Frontal cortex (tissue), 4 donors: ENCODE results near the gene SMIM5. TPM values are rescaled to one million over a fixed set of nuclear protein-coding genes. Genes with fewer than 3 reads are reported as not detected.
A peak's percentile ranks its signal among the peaks of the same experiment; 100 is the strongest.
"Not testable (repeated sequence)": the region's sequence is repeated elsewhere in the genome, so short reads cannot be mapped to it uniquely, and the experiment has no call there.

Source experiments
- DNase-seq, 2 donors: peaks; one replicate each; pipeline ENCODE4 v3.0.0; 2012; ENCODE audit warnings: low spot score in 2 of 2
- FAIRE-seq: peaks from 2 replicates; lab custom pipeline; 2012; peaks lifted over from hg19 to GRCh38; lab: Jason Lieb, UNC
- total RNA-seq: library from RNA; depleted of rRNA; stranded (reverse); fragments of >200 nt; gene quantifications from one replicate; pipeline ENCODE4 v1.2.3, GENCODE V29; 2014
- donor health status: control.
- donor health status: control.
- donor health status: control.

SMIM5 gene
- total RNA-seq, 1 donor from 2014 or later: under 0.01 TPM

- no peak for DNase-seq
- no peak for FAIRE-seq
These were observed 3.3 kb downstream of the SMIM5 start for GRCh38 chr17:75636381-75637142.

GRCh38 chr17:75637143-75637538 lies 3.9 kb downstream of the SMIM5 start:
- FAIRE-seq (no peak), DNase-seq (peak in 1 of 2 donors; percentile 12)

- FAIRE-seq: no peak
- no peak for DNase-seq
These were observed 4.3 kb downstream of the SMIM5 start for GRCh38 chr17:75637551-75637950.

- not testable (repeated sequence) for FAIRE-seq, DNase-seq
These were observed 4.8 kb downstream of the SMIM5 start for GRCh38 chr17:75638039-75638438.

GRCh38 chr17:75638893-75639292 lies 5.7 kb downstream of the SMIM5 start:
- no peak for DNase-seq
- no peak for FAIRE-seq

- DNase-seq (no peak), FAIRE-seq (no peak)
These were observed 6.1 kb downstream of the SMIM5 start for GRCh38 chr17:75639327-75639726.

GRCh38 chr17:75639771-75640555 lies 6.7 kb downstream of the SMIM5 start:
- DNase-seq: no peak
- no peak for FAIRE-seq

GRCh38 chr17:75640556-75641119 lies 7.4 kb downstream of the SMIM5 start:
- no peak for DNase-seq
- no peak for FAIRE-seq

- DNase-seq (no peak), FAIRE-seq (no peak)
These were observed 8.1 kb downstream of the SMIM5 start for GRCh38 chr17:75641343-75641742.

GRCh38 chr17:75642182-75642783 lies 9.0 kb downstream of the SMIM5 start:
- DNase-seq: peak in 1 of 2 donors; percentile 3
- FAIRE-seq: no peak

GRCh38 chr17:75642784-75643642 lies 9.8 kb downstream of the SMIM5 start:
- FAIRE-seq (no peak), DNase-seq (peak in 1 of 2 donors; percentile 18)

GRCh38 chr17:75643643-75644017 lies 10.4 kb downstream of the SMIM5 start:
- DNase-seq (no peak), FAIRE-seq (no peak)

GRCh38 chr17:75645501-75645888 lies 12.3 kb downstream of the SMIM5 start:
- FAIRE-seq (no peak), DNase-seq (no peak)

- peak; percentile 3 for FAIRE-seq
- peak; percentile 37 to 44 for DNase-seq
These were observed 12.8 kb downstream of the SMIM5 start for GRCh38 chr17:75645889-75646637.

GRCh38 chr17:75646638-75646992 lies 13.4 kb downstream of the SMIM5 start:
- no peak for DNase-seq
- FAIRE-seq: no peak

- FAIRE-seq (no peak), DNase-seq (no peak)
These were observed 13.8 kb downstream of the SMIM5 start for GRCh38 chr17:75647061-75647460.

GRCh38 chr17:75647921-75648320 lies 14.7 kb downstream of the SMIM5 start:
- no peak for FAIRE-seq
- DNase-seq: no peak

GRCh38 chr17:75649687-75650086 lies 16.5 kb downstream of the SMIM5 start:
- no peak for FAIRE-seq
- no peak for DNase-seq

- FAIRE-seq (no peak), DNase-seq (no peak)
These were observed 17.6 kb downstream of the SMIM5 start for GRCh38 chr17:75650874-75651273.
